GM21381 (cell line): Measurements from ENCODE around the gene CIB2.

ENCODE experiments used
- ATAC-seq: cut with Tn5 transposase; IDR thresholded peaks from one replicate; pipeline ENCODE4 v1.9.1; 2021; ENCODE audit warnings: mild to moderate bottlenecking, moderate library complexity; ENCODE audit not compliant: unreplicated experiment

Gene CIB2

GRCh38 chr15:78149805-78150751 lies 18.8 kb upstream of the CIB2 start:
- ATAC-seq: peak; percentile 10

DNA sequence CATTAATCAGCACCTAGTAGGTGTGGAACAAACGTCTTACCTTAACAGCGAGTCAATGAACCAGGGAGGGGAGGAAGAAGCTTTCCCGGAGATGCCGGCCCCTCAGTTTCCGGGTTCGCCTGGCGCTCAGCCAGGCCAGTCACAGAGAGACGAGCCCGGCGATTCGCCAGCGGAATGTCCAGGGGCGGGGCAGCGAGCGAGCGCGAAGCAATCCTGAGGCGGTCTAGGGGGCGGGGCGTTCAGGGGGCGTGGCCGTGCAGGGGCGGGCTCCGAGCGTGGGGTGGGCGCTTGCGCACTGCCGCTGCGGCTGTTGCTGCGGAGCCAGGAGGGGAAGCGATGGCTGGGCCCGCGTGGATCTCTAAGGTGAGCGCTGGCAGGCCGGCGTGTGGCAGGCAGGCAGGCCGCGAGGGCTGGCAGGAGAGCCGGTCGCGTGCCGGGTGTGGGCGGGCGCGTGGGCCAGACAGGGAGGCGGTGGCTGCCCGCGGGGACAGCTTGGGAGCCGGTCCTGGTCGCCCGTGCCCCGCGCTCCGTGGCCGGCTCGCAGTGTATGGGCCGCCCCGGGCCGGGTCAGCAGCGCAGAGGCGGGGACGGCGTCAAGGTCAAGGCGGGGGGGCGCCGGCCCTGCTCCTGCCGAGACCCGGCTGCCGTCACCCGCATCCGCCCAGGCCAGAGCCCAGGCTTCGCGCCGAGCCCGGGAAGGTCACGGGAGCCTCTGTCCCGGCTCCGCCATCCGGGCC lies 18.0 kb upstream of the CIB2 start, which contains the start of gene IDH3A:
IDH3A (plus strand) TSS at position 295 of the 737 bp plus-strand sequence; CDS start at position 337, 42 bp downstream.
- peak; percentile 76 for ATAC-seq

DNA sequence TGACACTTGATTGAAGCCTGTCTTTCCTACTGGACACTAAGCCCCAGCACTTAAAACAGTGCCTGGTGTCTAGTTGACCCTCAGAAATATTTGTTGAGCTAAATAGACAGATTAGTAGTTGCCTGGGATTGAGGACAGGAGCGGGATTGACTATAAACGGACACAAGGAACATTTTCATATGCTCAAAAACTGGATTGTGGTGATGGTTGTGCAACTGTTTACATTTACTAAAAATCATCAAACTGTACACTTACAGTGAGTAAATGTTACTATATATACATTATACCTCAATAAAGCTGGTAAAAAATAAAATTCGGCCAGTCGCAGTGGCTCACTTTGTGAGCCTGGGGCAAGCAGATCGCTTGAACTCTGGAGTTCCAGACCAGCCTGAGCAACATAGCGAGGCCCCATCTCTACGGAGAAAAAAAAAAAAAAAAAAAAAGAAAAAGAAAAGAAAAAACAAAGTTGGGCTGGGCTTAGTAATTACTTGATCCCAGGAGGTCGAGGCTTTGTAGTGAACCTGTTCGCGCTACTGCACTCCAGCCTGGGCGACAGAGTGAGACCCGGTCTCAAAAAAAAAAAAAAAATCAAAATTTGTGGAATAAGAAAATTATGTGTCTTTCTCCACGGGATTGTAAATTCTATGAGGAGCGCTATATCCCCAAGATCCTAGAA lies 17.3 kb upstream of the CIB2 start:
- no peak for ATAC-seq

- ATAC-seq: no peak
These were observed 16.3 kb upstream of the CIB2 start for GRCh38 chr15:78147566-78147965.

- no peak for ATAC-seq
These were observed 15.3 kb upstream of the CIB2 start for GRCh38 chr15:78146425-78147154.

GRCh38 chr15:78142332-78142731 lies 11.1 kb upstream of the CIB2 start:
- ATAC-seq: no peak

GRCh38 chr15:78140292-78140691 lies 9.0 kb upstream of the CIB2 start:
- no peak for ATAC-seq

GRCh38 chr15:78139578-78139977 lies 8.3 kb upstream of the CIB2 start:
- no peak for ATAC-seq

DNA sequence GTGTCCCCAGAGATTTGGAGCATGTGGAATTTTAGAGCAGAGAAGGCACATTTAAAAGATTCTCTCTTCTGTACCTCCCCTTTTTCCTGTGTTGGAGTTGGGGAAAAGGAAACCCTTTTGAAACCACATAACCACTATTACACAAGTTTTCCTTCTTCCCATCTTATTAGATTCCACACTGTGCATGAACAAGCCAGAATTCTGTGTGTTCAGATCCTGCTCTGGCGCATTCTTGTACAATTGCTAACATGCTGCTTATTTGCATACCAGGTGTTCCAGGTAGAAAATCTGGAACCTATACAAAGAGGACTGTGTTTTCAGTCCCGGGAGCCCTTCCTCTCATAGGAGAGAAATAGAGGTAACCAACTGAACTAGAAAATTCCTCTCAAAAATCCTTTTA lies 2.6 kb upstream of the CIB2 start:
- no peak for ATAC-seq

GRCh38 chr15:78130466-78131294 lies 565 bp downstream of the CIB2 start:
- ATAC-seq: peak; percentile 49

DNA sequence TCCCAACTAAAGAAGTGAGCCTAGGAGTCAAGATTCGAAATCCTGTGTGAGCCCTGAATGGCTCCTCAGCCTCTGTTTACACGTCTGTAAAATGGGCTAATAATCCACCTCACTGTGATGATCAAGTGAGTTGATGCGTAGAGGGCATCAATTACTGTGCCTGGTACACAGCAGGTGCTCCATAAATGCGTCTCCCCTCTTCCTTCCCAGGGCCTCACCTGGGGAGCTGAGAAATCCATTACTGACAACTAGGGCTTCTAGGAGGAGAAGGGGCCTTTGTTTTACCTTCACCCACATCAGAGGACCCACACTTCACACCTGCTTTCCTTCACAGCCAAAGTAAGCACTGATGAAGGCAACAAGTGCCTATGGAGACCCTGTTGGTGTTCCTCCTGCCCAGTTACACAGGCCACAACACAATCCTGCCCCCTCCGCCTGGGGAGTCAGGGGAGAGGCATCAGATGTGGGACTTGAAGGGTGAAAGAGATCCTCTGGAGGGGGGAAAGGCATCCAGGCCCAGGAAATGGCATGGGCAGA lies 1.4 kb downstream of the CIB2 start:
- ATAC-seq: no peak

- ATAC-seq: no peak
These were observed 2.0 kb downstream of the CIB2 start for GRCh38 chr15:78129077-78129750.

- no peak for ATAC-seq
These were observed 3.4 kb downstream of the CIB2 start for GRCh38 chr15:78127882-78128281.

DNA sequence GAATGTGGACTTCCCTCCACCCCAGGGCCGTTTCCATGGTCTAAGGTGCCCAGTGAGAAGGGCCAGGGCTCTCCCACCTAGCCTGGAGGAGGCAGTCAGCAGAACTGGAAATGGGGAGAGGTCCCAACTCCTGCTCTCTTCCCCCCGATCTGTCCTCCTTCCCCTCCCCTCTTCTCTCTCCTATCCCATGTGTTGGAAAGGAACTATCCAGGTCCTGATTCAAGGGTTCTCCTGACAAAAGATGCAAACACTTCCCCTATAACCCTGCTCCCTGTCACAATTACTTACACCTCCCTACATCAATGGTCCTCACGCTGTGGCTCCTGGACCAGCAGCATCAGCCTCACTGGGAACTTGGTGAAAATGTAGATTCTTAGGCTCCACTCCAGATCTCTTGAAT lies 6.0 kb downstream of the CIB2 start:
- no peak for ATAC-seq

DNA sequence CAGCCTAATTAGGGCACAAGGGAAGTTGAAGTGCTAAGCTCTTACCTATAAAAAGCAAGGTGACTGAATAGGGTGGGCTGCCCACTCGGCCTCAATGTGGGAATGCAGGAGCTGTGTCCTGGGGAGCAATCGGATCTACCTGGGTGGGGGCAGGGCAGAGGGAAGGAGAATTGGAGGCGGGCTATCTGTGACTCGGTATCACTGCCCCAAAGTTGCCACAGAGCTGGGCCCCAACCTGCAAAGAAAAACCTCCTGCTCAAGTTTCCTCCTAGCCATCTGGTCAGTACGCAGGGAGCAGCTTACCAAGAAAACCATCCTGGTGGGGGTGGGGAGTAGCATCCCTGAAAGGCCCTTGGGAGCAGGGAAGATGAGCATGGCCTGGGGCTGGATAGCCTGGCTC lies 10.7 kb downstream of the CIB2 start:
- ATAC-seq: no peak

- ATAC-seq: no peak
These were observed 18.7 kb downstream of the CIB2 start for GRCh38 chr15:78112551-78112950.

GRCh38 chr15:78111788-78112187 lies 19.5 kb downstream of the CIB2 start:
- no peak for ATAC-seq

GRCh38 chr15:78110916-78111475 lies 20.2 kb downstream of the CIB2 start:
- ATAC-seq: no peak

DNA sequence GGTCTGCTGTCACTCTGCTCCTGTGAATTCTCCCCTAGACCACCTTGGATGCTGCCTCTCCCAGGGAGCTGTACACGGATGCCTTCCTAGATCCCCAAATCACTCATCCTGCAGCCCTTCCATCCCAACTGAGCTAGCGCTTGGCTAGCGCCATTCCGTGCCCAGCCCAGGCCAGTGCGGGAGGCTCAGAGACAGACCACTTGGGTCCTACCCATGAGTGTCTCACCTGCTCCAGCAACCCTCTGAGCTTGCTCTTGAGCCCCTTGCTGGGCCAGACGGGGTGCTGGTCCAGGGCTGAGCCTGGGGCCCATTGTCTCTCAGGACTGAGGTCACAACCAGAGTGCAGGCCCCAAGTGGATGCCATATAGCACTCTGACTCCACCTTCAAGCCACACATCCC lies 21.1 kb downstream of the CIB2 start:
- ATAC-seq: no peak
